GM12878 (cell line): Measurements from ENCODE around the gene TYSND1. TPM values are rescaled to one million over a fixed set of nuclear protein-coding genes. Genes with fewer than 3 reads are reported as not detected.
A peak's percentile ranks its signal among the peaks of the same experiment; 100 is the strongest.

Experiments used
- ATAC-seq: fragments of 200-7000 bp; cut with Tn5 transposase; 3 replicates; pipeline ENCODE4 v1.9.1; 2020; ENCODE audit warnings: mild to moderate bottlenecking, moderate library complexity
- BruUV-seq: library from RNA; stranded (reverse); fragments of 400-500 nt; replicated peaks from 2 replicates; lab custom pipeline; 2021; lab: Mats Ljungman, UMichigan
- CTCF ChIA-PET: fragments of 300-600 bp; sonication (Branson Sonifier 250); formaldehyde crosslinking; extraction: SDS; loops from one replicate; lab custom pipeline; 2021; ENCODE audit warnings: inconsistent platforms; lab: Yijun Ruan, JAX
- POLR2A ChIA-PET: fragments of 350-600 bp; formaldehyde crosslinking; extraction: SDS; loops from one replicate; lab custom pipeline; 2021; ENCODE audit warnings: inconsistent platforms; lab: Charles Lee
- RAD21 ChIA-PET: fragments of 300-600 bp; sonication (Branson Sonifier 250); formaldehyde crosslinking; loops from one replicate; lab custom pipeline; 2023; ENCODE audit warnings: antibody characterized with exemption; ENCODE audit not compliant: unreplicated experiment; lab: Charles Lee
- SMC1A ChIA-PET: fragments of 300-600 bp; sonication (Branson Sonifier 250); formaldehyde crosslinking; loops from one replicate; lab custom pipeline; 2023; ENCODE audit not compliant: unreplicated experiment, uncharacterized antibody; lab: Charles Lee
- DNase-seq: peaks from one replicate; pipeline ENCODE4 v3.0.0-alpha.2; 2011; ENCODE audit warnings: low read depth, low spot score
- FAIRE-seq: peaks from 3 replicates; lab custom pipeline; 2011; peaks lifted over from hg19 to GRCh38; lab: Jason Lieb, UNC
- H2AFZ ChIP-seq: 2 replicates; pipeline ENCODE4 v1.6.0; 2011; ENCODE audit warnings: low read depth, low read length, control low read depth; ENCODE audit not compliant: control insufficient read depth
- H3K27ac ChIP-seq: 2 replicates; pipeline ENCODE4 v1.5.1; 2011; ENCODE audit warnings: control low read depth; ENCODE audit not compliant: control insufficient read depth, insufficient read depth
- H3K27me3 ChIP-seq, 2 experiments: replicated peaks in 1 of 2; 2 replicates each; pipeline versions ENCODE4 v1.6.0 to v1.6.1; 2011; ENCODE audit warnings: low read length in 1 of 2; ENCODE audit not compliant: control insufficient read depth in 2 of 2, insufficient read depth in 2 of 2
- H3K36me3 ChIP-seq, 2 experiments: 2 replicates each; pipeline ENCODE4 v1.5.1; 2011; ENCODE audit warnings: low read length in 1 of 2; ENCODE audit not compliant: control insufficient read depth in 2 of 2, insufficient read depth in 2 of 2
- H3K4me1 ChIP-seq: 2 replicates; pipeline ENCODE4 v1.6.1; 2011; ENCODE audit warnings: mild to moderate bottlenecking, low read length, moderate library complexity, mixed read lengths; ENCODE audit not compliant: control insufficient read depth, insufficient read depth
- H3K4me2 ChIP-seq: 2 replicates; pipeline ENCODE4 v1.6.0; 2011; ENCODE audit warnings: control low read depth; ENCODE audit not compliant: control insufficient read depth, insufficient read depth
- H3K4me3 ChIP-seq: fragments of 200-600 bp; sonication (generic); 2 replicates; pipeline ENCODE4 v1.5.1; 2016
- H3K79me2 ChIP-seq: 2 replicates; pipeline ENCODE4 v1.6.0; 2011; ENCODE audit warnings: low read length; ENCODE audit not compliant: control insufficient read depth, insufficient read depth
- H3K9ac ChIP-seq: 2 replicates; pipeline ENCODE4 v1.8.0; 2011; ENCODE audit warnings: low read length, control low read depth, mixed read lengths; ENCODE audit not compliant: control insufficient read depth, insufficient read depth
- H3K9me3 ChIP-seq: replicated peaks from 3 replicates; pipeline ENCODE4 v1.5.1; 2011; ENCODE audit warnings: mild to moderate bottlenecking, low read length; ENCODE audit not compliant: control insufficient read depth, insufficient read depth
- H4K20me1 ChIP-seq: 2 replicates; pipeline ENCODE4 v1.6.0; 2011; ENCODE audit not compliant: control insufficient read depth, insufficient read depth
- ASH2L ChIP-seq: fragments of 300-600, 200-600 bp; sonication (generic); IDR thresholded peaks from 2 replicates; pipeline ENCODE4 v1.6.1; 2017; ENCODE audit warnings: low read depth, mild to moderate bottlenecking, borderline replicate concordance
- BACH1 ChIP-seq: fragments of 450-650 bp; IDR thresholded peaks from 2 replicates; pipeline ENCODE4 v1.6.1; 2017; ENCODE audit warnings: mild to moderate bottlenecking, borderline replicate concordance
- BRCA1 ChIP-seq: IDR thresholded peaks from 2 replicates; pipeline ENCODE4 v1.6.1; 2011; ENCODE audit warnings: low read depth, low read length, improper control_type of control experiment
- CBFB ChIP-seq: IDR thresholded peaks from 2 replicates; pipeline ENCODE4 v1.6.1; 2016; ENCODE audit warnings: antibody characterized with exemption, low read depth
- CEBPZ ChIP-seq: fragments of 150-350 bp; IDR thresholded peaks from 2 replicates; pipeline ENCODE4 v1.6.1; 2016; ENCODE audit warnings: low read depth, low read length
- CTCF ChIP-seq, 3 experiments: IDR thresholded peaks in 2 of 3; conservative IDR thresholded peaks in 1 of 3; 2 replicates each; pipeline ENCODE4 v1.5.1; 2011; ENCODE audit warnings: low read depth in 3 of 3, low read length in 3 of 3, mild to moderate bottlenecking in 3 of 3, control low read depth in 2 of 3, moderate library complexity in 2 of 3, inconsistent platforms in 1 of 3, mixed read lengths in 1 of 3; ENCODE audit not compliant: control insufficient read depth in 2 of 3, insufficient read depth in 1 of 3; ENCODE audit errors: extremely low read depth in 1 of 3
- POLR2A ChIP-seq: IDR thresholded peaks from 2 replicates; pipeline ENCODE4 v1.6.1; 2011; ENCODE audit warnings: low read depth, mild to moderate bottlenecking, low read length
- SMC3 ChIP-seq: IDR thresholded peaks from 2 replicates; pipeline ENCODE4 v1.6.1; 2011; ENCODE audit warnings: low read length, improper control_type of control experiment, borderline replicate concordance
- TCF3 ChIP-seq: IDR thresholded peaks from 2 replicates; pipeline ENCODE4 v1.6.1; 2012; ENCODE audit warnings: low read depth, mild to moderate bottlenecking, low read length, borderline replicate concordance; ENCODE audit not compliant: insufficient read depth
- ZBTB11 ChIP-seq: fragments of 450-650 bp; formaldehyde crosslinking; IDR thresholded peaks from 2 replicates; pipeline ENCODE4 v1.5.0; 2022; ENCODE audit warnings: mild to moderate bottlenecking, missing genetic modification characterization
- WGBS: methylation state at CpG from one replicate; pipeline ENCODE4 v1.1.6; 2016; ENCODE audit warnings: low lambda C conversion rate; ENCODE audit not compliant: insufficient replicate concordance, insufficient coverage; ENCODE audit errors: missing lambda C conversion rate; 5-methylcytosine and 5-hydroxymethylcytosine counted together
- in situ Hi-C: fragments of 300-500 bp; cut with MboI; formaldehyde crosslinking; loops from 9 replicates; pipeline ENCODE4 v1.14.3; 2018; ENCODE audit warnings: mixed read lengths
- intact Hi-C: fragments of 100-400 bp; cut with micrococcal nuclease; formaldehyde crosslinking; loops from one replicate; pipeline ENCODE4 v1.14.2; 2022; ENCODE audit not compliant: unreplicated experiment
- polyA plus RNA-seq, 11 experiments: library from polyadenylated mRNA; depleted of rRNA in 4 of 11; unstranded in 6 of 11; stranded (reverse) in 5 of 11; fragments of >200 nt; fragmentation: Nextera tagmentation in 4 of 11; fragmentation: Illumina TruSeq in 1 of 11; extraction: Ambion mirVana in 4 of 11; extraction: Trizol in 1 of 11; gene quantifications; 1 replicate in 1 of 11; 2 replicates in 10 of 11; pipeline versions ENCODE4 v1.2.1 to v1.2.3, GENCODE V29; 2011 to 2016; ENCODE audit warnings: inconsistent platforms in 2 of 11, missing spikeins in 2 of 11, low read depth in 1 of 11
- total RNA-seq, 4 experiments: library from RNA; depleted of rRNA in 3 of 4; stranded (reverse); fragments of >200 nt in 3 of 4; fragmentation: Illumina TruSeq in 1 of 4; extraction: Trizol in 1 of 4; gene quantifications; 2 replicates each; pipeline versions ENCODE4 v1.2.1 to v1.2.3, GENCODE V29; 2013 to 2021

TYSND1 gene
- total and polyA plus RNA-seq, 10 of the 15 experiments (the other 5 are each of a cell fraction or from before 2014, with no cell fraction given) = 1.9 to 21.4 (median 12.0) TPM

- RAD21 ChIA-PET = interaction anchor here (0.6 to 2.7 kb wide), 6 partner anchors 9 to 282 kb away, joined by 3 to 10 read pairs (median 6); partner anchors contain the start of genes SAR1A and TYSND1
- peak overlapping the region; percentile 45 for H3K4me2 ChIP-seq
- SMC1A ChIA-PET = interaction anchor here (0.7 to 3.0 kb wide), 6 partner anchors 9 to 39 kb away, joined by 3 to 17 read pairs (median 6); partner anchors contain the start of gene TYSND1
- in situ Hi-C loops (no loop called here), intact Hi-C loops (no loop called here)
- CTCF ChIA-PET = interaction anchor here (0.9 to 3.6 kb wide), 7 partner anchors 9 to 156 kb away, joined by 3 to 31 read pairs (median 17); partner anchors contain the start of gene TYSND1
- H2AFZ ChIP-seq = peak overlapping the region; percentile 71
- no peaks in the 10 kb centered on the region for H3K9me3 ChIP-seq
- no peaks in the 10 kb centered on the region for H4K20me1 ChIP-seq
- peak overlapping the region; percentile 56 for H3K27ac ChIP-seq
- peaks cover 18% of the 10 kb centered on the region for H3K4me1 ChIP-seq
- H3K27me3 ChIP-seq = no peaks in the 10 kb centered on the region
- H3K9ac ChIP-seq = no peak overlapping the region; the same call in 1 of the 2 replicates
- H3K36me3 ChIP-seq = peaks cover 4% of the 10 kb centered on the region in 2 experiments; a peak in 3 of 4 replicates
- peak; percentile 97 for ATAC-seq
- WGBS = 69% methylated on average over 22 of the region's 22 CpGs
- peak; percentile 92 for FAIRE-seq
- POLR2A ChIA-PET = interaction anchor here (0.6 to 1.1 kb wide), 4 partner anchors 13 to 1267 kb away, joined by 3 to 4 read pairs (median 3); no protein-coding TSS in a partner anchor
- BruUV-seq = no TSS peak
- peak; percentile 80 for DNase-seq
- peak overlapping the region; percentile 8; the same call in 1 of the 2 replicates for H3K4me3 ChIP-seq
- H3K79me2 ChIP-seq = no peaks in the 10 kb centered on the region
- no peak for TF ChIP-seq ZBTB11
- TF ChIP-seq CBFB = no peak
- no peak for TF ChIP-seq ASH2L
- TF ChIP-seq CEBPZ = no peak
- TF ChIP-seq SMC3 = peak; percentile 19; the same call in 1 of the 2 replicates
- TF ChIP-seq BRCA1 = no peak
- TF ChIP-seq BACH1 = no peak
- peak; percentile 38 to 66 (median 62) for TF ChIP-seq CTCF (IDR thresholded peaks at IDR 0.05 in 2 of 3, conservative IDR thresholded peaks at IDR 0.05 in 1 of 3; ENCODE audit: control insufficient read depth in 2 of 3, extremely low read depth in 1 of 3, insufficient read depth in 1 of 3, low read depth in 3 of 3, low read length in 3 of 3)
- peak; percentile 28; the same call in 1 of the 2 replicates for TF ChIP-seq TCF3
- no peak; the same call in 1 of the 2 replicates for TF ChIP-seq POLR2A
Measured at GRCh38 chr10:70106958-70107791, 39.3 kb downstream of the TYSND1 start.
